Colonic mucosa (tissue), 4 donors: Measurements from ENCODE around the gene LAMA5. TPM values are rescaled to one million over a fixed set of nuclear protein-coding genes. Genes with fewer than 3 reads are reported as not detected.

Experiments
- DNase-seq: peaks from one replicate; pipeline ENCODE4 v3.0.0-alpha.2; 2020
- H3K27ac ChIP-seq: fragments of 200-600 bp; one replicate; pipeline ENCODE4 v1.8.0; 2021
- H3K27me3 ChIP-seq: fragments of 200-600 bp; one replicate; pipeline ENCODE4 v1.8.0; 2021
- H3K36me3 ChIP-seq: fragments of 200-600 bp; one replicate; pipeline ENCODE4 v1.8.0; 2021
- H3K4me1 ChIP-seq: fragments of 200-600 bp; one replicate; pipeline ENCODE4 v1.8.0; 2021; ENCODE audit warnings: mild to moderate bottlenecking
- H3K4me3 ChIP-seq: fragments of 200-600 bp; one replicate; pipeline ENCODE4 v1.8.0; 2021
- H3K9ac ChIP-seq, 2 donors: one replicate each; pipeline ENCODE4 v1.7.0; 2013; ENCODE audit warnings: control low read depth in 2 of 2, low read depth in 2 of 2, low read length in 2 of 2
- H3K9me3 ChIP-seq: fragments of 200-600 bp; one replicate; pipeline ENCODE4 v1.8.0; 2021
- intact Hi-C: fragments of 100-400 bp; cut with DNase I; formaldehyde crosslinking; loops from one replicate; pipeline ENCODE4 v1.14.1; 2022
- total RNA-seq, 2 donors: library from RNA; stranded (reverse); fragmentation: NEBNext Ultra II Directional in 1 of 2; extraction: Animal tissue kit (Norgen Biotek cat#: 25700) in 1 of 2; gene quantifications; one replicate each; pipeline ENCODE4 v1.2.1, GENCODE V29; 2021
- TF ChIP-seq, protein P1 (sequence below): fragments of 200-600 bp; IDR thresholded peaks from one replicate; pipeline ENCODE4 v1.8.0; 2022; ENCODE audit warnings: antibody characterized with exemption, mild to moderate bottlenecking
- donor health status: healthy.
- donor health status: DM: no; HTN: no; CAD: no.
- donor health status: DM: no; HTN: no; CAD: no.

Gene LAMA5
- total RNA-seq, 2 donors from 2014 or later = 32.5 to 35.5 TPM

DNA sequence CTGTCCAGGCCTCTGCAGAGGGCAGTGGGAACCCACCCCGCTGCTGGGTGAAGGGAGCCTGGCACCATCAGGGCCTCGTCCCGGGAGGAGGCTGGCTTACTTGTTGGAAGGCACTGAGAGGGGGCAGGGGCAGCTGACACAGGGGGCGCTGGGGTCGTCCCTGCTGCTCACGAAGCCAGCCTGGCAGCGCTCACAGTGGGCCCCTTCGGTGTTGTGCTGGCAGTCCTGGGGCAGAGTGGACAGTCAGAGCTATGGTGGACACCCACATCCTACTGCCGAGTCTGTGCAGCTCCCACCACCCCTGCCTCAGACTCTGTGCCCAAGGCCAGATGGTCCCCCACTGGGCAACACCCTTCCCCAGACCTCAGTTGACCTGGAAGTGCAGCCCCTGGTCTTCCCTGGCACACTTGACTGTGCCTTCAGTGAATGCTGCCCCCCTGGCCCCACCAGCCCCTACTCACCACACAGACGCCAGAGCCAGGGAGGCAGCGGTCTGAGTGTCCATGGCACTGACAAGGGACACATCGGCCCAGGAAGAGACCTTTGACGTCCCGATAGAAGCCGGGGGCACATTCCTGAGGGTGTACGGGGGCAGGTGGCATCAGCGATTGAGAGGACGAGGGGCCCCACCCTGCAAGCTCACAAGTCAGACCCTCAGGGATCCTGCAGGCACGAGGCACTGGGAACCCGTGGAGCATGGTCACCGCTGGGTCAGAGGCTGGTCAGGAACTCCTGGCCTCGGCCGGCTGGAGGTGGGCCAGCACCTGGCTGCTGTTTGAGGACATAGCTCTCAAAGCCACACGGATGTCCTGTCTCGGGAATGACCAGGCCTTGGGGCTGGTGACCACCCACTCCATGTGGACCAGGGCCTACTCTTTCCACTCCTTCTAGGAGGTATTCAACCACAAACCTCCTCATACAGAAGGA lies 42.9 kb downstream of the LAMA5 start:
- no peak overlapping the region for H3K27ac ChIP-seq
- no peak for DNase-seq
- no peaks in the 10 kb centered on the region for H3K4me1 ChIP-seq
- H3K9me3 ChIP-seq = no peaks in the 10 kb centered on the region
- H3K4me3 ChIP-seq = no peak overlapping the region
- H3K36me3 ChIP-seq = no peaks in the 10 kb centered on the region
- H3K9ac ChIP-seq = no peak overlapping the region
- no peaks in the 10 kb centered on the region for H3K27me3 ChIP-seq
- intact Hi-C loops = no loop called here
- TF ChIP-seq, protein P1, sequence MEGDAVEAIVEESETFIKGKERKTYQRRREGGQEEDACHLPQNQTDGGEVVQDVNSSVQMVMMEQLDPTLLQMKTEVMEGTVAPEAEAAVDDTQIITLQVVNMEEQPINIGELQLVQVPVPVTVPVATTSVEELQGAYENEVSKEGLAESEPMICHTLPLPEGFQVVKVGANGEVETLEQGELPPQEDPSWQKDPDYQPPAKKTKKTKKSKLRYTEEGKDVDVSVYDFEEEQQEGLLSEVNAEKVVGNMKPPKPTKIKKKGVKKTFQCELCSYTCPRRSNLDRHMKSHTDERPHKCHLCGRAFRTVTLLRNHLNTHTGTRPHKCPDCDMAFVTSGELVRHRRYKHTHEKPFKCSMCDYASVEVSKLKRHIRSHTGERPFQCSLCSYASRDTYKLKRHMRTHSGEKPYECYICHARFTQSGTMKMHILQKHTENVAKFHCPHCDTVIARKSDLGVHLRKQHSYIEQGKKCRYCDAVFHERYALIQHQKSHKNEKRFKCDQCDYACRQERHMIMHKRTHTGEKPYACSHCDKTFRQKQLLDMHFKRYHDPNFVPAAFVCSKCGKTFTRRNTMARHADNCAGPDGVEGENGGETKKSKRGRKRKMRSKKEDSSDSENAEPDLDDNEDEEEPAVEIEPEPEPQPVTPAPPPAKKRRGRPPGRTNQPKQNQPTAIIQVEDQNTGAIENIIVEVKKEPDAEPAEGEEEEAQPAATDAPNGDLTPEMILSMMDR = no peak

GRCh38 chr20:62323146-62323979 lies 43.7 kb downstream of the LAMA5 start:
- H3K4me1 ChIP-seq = no peaks in the 10 kb centered on the region
- no peak overlapping the region for H3K4me3 ChIP-seq
- no peaks in the 10 kb centered on the region for H3K9me3 ChIP-seq
- TF ChIP-seq, protein P1 = no peak
- intact Hi-C loops = no loop called here
- no peaks in the 10 kb centered on the region for H3K27me3 ChIP-seq
- no peak for DNase-seq
- H3K27ac ChIP-seq = no peak overlapping the region
- H3K9ac ChIP-seq = no peak overlapping the region
- H3K36me3 ChIP-seq = no peaks in the 10 kb centered on the region

DNA sequence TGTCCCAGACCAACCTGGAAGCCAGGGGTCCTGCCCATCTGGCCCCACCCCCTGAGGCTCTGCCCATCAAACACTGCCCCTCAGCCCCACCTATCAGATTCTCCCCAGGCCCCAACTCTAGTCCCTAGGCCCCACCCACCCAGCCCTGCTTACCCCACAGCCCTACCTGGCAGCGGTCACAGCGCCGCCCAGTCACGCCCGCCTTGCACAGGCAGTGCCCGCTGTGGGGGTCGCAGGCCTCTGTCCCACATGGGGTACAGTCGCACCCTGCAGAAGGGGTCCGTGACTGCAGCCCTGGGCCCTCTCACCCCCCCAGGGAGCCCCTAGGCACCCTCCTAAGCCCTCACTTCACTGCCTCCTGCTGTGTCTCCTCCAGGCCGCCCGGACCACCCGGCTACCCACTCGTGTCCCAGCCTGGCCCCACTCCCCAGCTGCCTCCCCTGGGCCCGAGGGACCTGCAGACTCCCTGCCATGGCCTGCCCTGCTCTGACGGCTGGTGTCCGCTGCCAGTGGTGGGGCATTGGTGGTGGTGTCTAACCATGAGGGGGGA lies 44.5 kb downstream of the LAMA5 start:
- no peaks in the 10 kb centered on the region for H3K36me3 ChIP-seq
- no peak for DNase-seq
- H3K9ac ChIP-seq = no peak overlapping the region
- H3K4me1 ChIP-seq = no peaks in the 10 kb centered on the region
- no peaks in the 10 kb centered on the region for H3K27me3 ChIP-seq
- no peak overlapping the region for H3K4me3 ChIP-seq
- no peak overlapping the region for H3K27ac ChIP-seq
- intact Hi-C loops = no loop called here
- TF ChIP-seq, protein P1 = no peak
- no peaks in the 10 kb centered on the region for H3K9me3 ChIP-seq

DNA sequence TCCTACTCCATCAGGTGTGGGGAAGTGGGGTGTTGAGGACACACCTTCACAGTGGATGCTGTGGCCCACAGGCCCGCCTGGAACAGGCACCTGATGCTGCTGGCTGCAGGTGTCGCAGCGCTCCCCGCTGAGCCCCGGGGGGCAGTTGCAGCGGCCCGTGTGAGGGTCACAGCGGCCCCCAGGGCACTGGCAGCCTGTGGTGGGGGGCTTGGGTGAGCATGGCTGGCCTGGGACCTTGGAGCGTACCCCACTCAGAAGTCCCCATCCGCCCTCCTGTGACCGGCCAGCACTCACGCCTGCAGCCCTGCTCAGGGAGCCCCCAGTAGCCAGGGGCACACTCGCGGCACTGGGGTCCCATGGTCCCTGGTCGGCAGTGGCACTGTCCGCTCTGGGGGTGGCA lies 45.1 kb downstream of the LAMA5 start:
- no peaks in the 10 kb centered on the region for H3K9me3 ChIP-seq
- H3K27me3 ChIP-seq = no peaks in the 10 kb centered on the region
- no peak for DNase-seq
- H3K4me3 ChIP-seq = no peak overlapping the region
- H3K9ac ChIP-seq = no peak overlapping the region
- TF ChIP-seq, protein P1 = no peak
- H3K27ac ChIP-seq = no peak overlapping the region
- H3K4me1 ChIP-seq = no peaks in the 10 kb centered on the region
- intact Hi-C loops = no loop called here
- H3K36me3 ChIP-seq = no peaks in the 10 kb centered on the region

DNA sequence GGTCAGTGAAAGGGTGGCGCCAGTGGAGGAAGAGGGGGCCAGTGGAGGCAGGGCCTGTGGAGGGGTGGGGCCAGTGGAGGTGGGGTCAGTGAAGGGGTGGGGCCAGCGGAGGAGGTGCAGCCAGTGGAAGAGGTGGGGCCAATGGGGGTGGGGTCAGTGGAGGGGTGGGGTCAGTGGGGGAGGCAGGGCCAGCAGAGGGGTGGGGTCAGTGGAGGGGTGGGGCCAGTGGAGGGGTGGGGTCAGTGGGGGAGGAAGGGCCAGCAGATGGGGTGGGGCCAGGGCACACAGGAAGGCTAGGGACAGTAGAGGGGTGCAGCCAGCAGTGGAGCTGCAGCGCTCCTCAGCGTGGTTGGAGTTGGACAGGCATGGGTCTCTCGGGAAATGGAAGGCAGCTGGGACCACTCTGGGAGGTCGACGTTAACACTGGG lies 45.6 kb downstream of the LAMA5 start:
- Histone ChIP-seq H3K9me3 (no peaks in the 10 kb centered on the region), H3K27ac (no peak overlapping the region), H3K9ac (no peak overlapping the region), H3K27me3 (no peaks in the 10 kb centered on the region), H3K4me3 (no peak overlapping the region), H3K4me1 (no peaks in the 10 kb centered on the region), H3K36me3 (no peaks in the 10 kb centered on the region)
- intact Hi-C loops = no loop called here
- TF ChIP-seq, protein P1 = no peak
- peak; percentile 29 for DNase-seq
